ENCODE measurements around the gene B3GALT6.
A peak's percentile ranks its signal among the peaks of the same experiment; 100 is the strongest.

DNA sequence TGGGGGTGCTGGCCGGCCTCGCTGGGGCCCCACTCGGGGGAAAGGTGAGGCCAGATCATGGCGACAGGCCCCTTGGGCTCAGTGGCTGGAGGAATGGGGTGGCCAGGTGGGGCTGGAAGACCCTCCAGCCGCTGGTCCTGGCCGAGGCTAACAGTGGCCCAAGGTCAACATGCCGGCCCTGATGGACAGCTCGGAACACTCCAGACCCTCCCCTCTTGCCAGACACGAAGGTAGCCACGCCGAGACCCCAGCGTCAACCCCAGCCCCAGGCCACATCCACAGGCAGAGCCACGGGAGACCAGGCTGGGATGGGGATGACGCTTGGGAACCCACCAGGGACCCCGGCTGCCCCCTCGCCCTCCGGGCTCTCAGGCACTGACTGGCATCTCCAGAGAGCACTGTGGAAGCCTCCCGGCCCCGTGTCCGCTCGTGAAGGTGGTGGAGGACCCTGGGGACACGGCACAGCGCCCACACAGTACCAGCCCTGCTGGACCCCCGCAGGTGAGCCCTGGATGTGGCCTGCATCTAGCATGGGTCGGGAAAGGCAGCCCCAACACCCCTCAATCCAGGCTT lies 15.4 kb downstream of the B3GALT6 start:
- TF ChIP-seq CTCF (conservative IDR thresholded peaks at IDR 0.05; ENCODE audit: low read depth, low read length) (0 out of 2 replicates have a peak, but pooled peaks have one; percentile 5), EZH2 (IDR thresholded peaks at IDR 0.05; ENCODE audit: low read length, unreplicated experiment) (no peak), EZH2phosphoT487 (IDR thresholded peaks at IDR 0.05; ENCODE audit: borderline replicate concordance, low read length) (no peak)

Measured in PC-3 (cell line).